ENCODE data around the gene DYNC2H1. TPM values are rescaled to one million over a fixed set of nuclear protein-coding genes. Genes with fewer than 3 reads are reported as not detected.

DYNC2H1 gene
- total and polyA plus RNA-seq, 12 donors, result 11.0 to 30.6 (median 18.9) TPM

- intact Hi-C loops (cut with DNase I), result no loop called here
- no peaks in the 10 kb centered on the region for H3K36me3 ChIP-seq (replicated peaks in 1 of 2)
- TF ChIP-seq, protein P1, sequence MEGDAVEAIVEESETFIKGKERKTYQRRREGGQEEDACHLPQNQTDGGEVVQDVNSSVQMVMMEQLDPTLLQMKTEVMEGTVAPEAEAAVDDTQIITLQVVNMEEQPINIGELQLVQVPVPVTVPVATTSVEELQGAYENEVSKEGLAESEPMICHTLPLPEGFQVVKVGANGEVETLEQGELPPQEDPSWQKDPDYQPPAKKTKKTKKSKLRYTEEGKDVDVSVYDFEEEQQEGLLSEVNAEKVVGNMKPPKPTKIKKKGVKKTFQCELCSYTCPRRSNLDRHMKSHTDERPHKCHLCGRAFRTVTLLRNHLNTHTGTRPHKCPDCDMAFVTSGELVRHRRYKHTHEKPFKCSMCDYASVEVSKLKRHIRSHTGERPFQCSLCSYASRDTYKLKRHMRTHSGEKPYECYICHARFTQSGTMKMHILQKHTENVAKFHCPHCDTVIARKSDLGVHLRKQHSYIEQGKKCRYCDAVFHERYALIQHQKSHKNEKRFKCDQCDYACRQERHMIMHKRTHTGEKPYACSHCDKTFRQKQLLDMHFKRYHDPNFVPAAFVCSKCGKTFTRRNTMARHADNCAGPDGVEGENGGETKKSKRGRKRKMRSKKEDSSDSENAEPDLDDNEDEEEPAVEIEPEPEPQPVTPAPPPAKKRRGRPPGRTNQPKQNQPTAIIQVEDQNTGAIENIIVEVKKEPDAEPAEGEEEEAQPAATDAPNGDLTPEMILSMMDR (IDR thresholded peaks at IDR 0.05), result no peak
- no peak for TF ChIP-seq POLR2A (IDR thresholded peaks at IDR 0.05)
- 73 to 83% (median 77%) methylated on average over 1 of the region's 1 CpG for whole genome bisulfite sequencing, 4 donors
- H3K4me1 ChIP-seq (replicated peaks in 1 of 2), result no peaks in the 10 kb centered on the region
- no peak for DNase-seq
- H3K27me3 ChIP-seq, result no peaks in the 10 kb centered on the region
- H3K27ac ChIP-seq, result no peak overlapping the region
- H3K9me3 ChIP-seq (replicated peaks in 1 of 3), result no peaks in the 10 kb centered on the region
- no peak overlapping the region for H3K4me3 ChIP-seq
Measured at GRCh38 chr11:103413266-103413888, 304.2 kb downstream of the DYNC2H1 start.

- Histone ChIP-seq H3K36me3 (replicated peaks in 1 of 2) (no peaks in the 10 kb centered on the region), H3K27ac (no peak overlapping the region), H3K27me3 (no peaks in the 10 kb centered on the region), H3K9me3 (replicated peaks in 1 of 3) (no peaks in the 10 kb centered on the region), H3K4me1 (replicated peaks in 1 of 2) (no peaks in the 10 kb centered on the region), H3K4me3 (no peak overlapping the region)
- TF ChIP-seq, protein P1 (IDR thresholded peaks at IDR 0.05), result no peak
- TF ChIP-seq POLR2A (IDR thresholded peaks at IDR 0.05), result no peak
- intact Hi-C loops (cut with DNase I), result no loop called here
- DNase-seq, result no peak
Measured at GRCh38 chr11:103418014-103418413, 308.8 kb downstream of the DYNC2H1 start.

GRCh38 chr11:103420593-103420992 lies 311.4 kb downstream of the DYNC2H1 start:
- intact Hi-C loops (cut with DNase I), result no loop called here
- WGBS, 4 donors, result 91 to 98% (median 94%) methylated on average over 2 of the region's 2 CpGs
- no peaks in the 10 kb centered on the region for H3K36me3 ChIP-seq (replicated peaks in 1 of 2)
- no peak overlapping the region for H3K27ac ChIP-seq
- H3K4me3 ChIP-seq, result no peak overlapping the region
- no peaks in the 10 kb centered on the region for H3K9me3 ChIP-seq (replicated peaks in 1 of 3)
- TF ChIP-seq POLR2A (IDR thresholded peaks at IDR 0.05), result no peak
- TF ChIP-seq, protein P1 (IDR thresholded peaks at IDR 0.05), result no peak
- no peak for DNase-seq
- H3K4me1 ChIP-seq (replicated peaks in 1 of 2), result no peaks in the 10 kb centered on the region
- H3K27me3 ChIP-seq, result no peaks in the 10 kb centered on the region

DNA sequence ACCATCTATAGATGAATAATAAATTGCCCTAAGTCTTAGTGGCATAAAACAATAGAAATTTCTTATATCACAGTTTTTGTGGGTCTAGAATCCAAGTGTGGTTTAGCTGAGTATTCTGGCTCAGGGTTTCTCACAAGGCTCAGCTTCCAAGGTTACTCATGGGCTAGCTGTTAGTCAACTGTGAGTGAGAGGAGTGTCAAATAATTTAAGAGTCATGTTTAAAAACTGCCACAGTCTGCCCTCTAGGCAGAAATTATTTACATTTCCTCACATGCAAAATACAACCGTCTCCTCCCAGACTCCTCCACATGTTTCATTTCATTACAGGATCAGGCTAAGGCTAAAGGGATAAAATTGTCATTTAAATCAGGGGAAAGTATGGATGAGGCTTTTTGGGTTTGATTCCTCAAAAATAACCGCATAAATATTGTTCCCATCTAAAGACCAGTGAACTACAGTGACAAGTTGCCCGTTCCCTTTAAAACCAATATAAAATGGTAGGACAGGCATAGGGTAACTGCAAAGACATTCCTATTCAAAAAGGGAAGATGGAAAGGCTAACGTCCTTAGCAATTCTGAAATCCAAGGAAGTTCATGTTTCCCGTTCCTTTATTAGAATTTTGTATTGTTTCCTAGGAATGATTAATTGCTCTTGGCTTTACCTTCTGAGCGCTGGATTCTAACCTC lies 324.3 kb downstream of the DYNC2H1 start:
- Histone ChIP-seq H3K4me1 (replicated peaks in 1 of 2) (peaks cover 0 to 6% of the 10 kb centered on the region in 2 donors), H3K27me3 (no peaks in the 10 kb centered on the region), H3K36me3 (replicated peaks in 1 of 2) (no peaks in the 10 kb centered on the region), H3K9me3 (replicated peaks in 1 of 3) (no peaks in the 10 kb centered on the region), H3K27ac (no peak overlapping the region), H3K4me3 (no peak overlapping the region)
- TF ChIP-seq POLR2A (IDR thresholded peaks at IDR 0.05), result no peak
- TF ChIP-seq, protein P1 (IDR thresholded peaks at IDR 0.05), result no peak
- intact Hi-C loops (cut with DNase I), result no loop called here
- no peak for DNase-seq
- WGBS, 4 donors, result 63 to 76% (median 68%) methylated on average over 6 of the region's 6 CpGs

All from adrenal gland (tissue), 12 donors.